ENCODE measurements around the gene SORBS1.

The SORBS1 gene

DNA sequence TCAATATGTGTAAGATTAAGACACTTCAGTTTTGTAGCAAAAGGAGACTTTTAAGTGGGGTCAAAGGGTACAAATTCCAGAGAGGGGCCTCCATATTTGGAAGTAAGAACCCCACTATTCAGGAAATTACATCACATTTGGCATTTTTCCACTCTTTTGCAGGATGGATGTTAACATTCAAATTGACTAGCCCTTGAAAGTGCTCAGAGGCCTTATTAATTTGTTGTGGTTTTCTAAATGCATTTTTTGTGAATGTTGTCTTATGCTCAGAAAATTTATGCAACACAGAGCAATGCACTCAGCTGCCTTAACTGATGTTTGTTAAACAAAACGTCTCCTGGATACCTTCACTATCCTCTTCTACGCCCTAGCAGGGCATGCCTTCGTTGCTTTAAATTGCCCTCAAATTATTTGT lies 219.4 kb downstream of the SORBS1 start:
- no peak overlapping the region for H3K4me3 ChIP-seq (replicated peaks in 1 of 2; ENCODE audit: low read depth in 2 of 2, low read length in 2 of 2)
- DNase-seq (ENCODE audit: low read depth in 2 of 2): peak; percentile 50 to 85
- no peak for TF ChIP-seq CTCF (IDR thresholded peaks at IDR 0.05; ENCODE audit: low read depth, low read length)

- no peak for DNase-seq (ENCODE audit: low read depth in 2 of 2)
- no peak for TF ChIP-seq CTCF (IDR thresholded peaks at IDR 0.05; ENCODE audit: low read depth, low read length)
- no peak overlapping the region for H3K4me3 ChIP-seq (replicated peaks in 1 of 2; ENCODE audit: low read depth in 2 of 2, low read length in 2 of 2)
These were observed 221.3 kb downstream of the SORBS1 start for GRCh38 chr10:95339863-95340262.

GRCh38 chr10:95337423-95338160 lies 223.6 kb downstream of the SORBS1 start:
- no peak for TF ChIP-seq CTCF (IDR thresholded peaks at IDR 0.05; ENCODE audit: low read depth, low read length)
- no peak for DNase-seq (ENCODE audit: low read depth in 2 of 2)
- no peak overlapping the region for H3K4me3 ChIP-seq (replicated peaks in 1 of 2; ENCODE audit: low read depth in 2 of 2, low read length in 2 of 2)

DNA sequence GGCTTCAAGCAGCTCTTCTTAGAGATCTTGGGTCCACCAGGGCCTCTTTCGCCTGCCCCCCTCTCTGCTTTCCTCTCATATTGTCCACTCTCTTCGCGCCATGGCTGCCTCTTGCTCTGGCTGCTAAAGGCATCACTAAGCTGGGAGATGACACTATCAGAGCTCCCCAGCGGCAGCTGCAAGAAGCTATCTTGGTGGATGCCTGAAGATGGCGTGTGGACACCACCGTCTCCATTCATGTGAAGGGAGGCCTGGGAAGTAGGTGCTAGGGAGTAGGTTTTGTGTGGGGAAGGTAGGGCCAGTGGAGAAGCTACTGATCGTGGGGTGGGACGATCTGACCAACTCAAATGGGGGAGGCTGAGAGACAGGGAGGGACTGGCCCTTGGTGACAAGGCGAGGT lies 224.5 kb downstream of the SORBS1 start:
- H3K4me3 ChIP-seq (replicated peaks in 1 of 2; ENCODE audit: low read depth in 2 of 2, low read length in 2 of 2): no peak overlapping the region
- DNase-seq (ENCODE audit: low read depth in 2 of 2): no peak
- no peak for TF ChIP-seq CTCF (IDR thresholded peaks at IDR 0.05; ENCODE audit: low read depth, low read length)

GRCh38 chr10:95335933-95336699 lies 225.1 kb downstream of the SORBS1 start:
- DNase-seq (ENCODE audit: low read depth in 2 of 2): no peak
- TF ChIP-seq CTCF (IDR thresholded peaks at IDR 0.05; ENCODE audit: low read depth, low read length): no peak
- H3K4me3 ChIP-seq (replicated peaks in 1 of 2; ENCODE audit: low read depth in 2 of 2, low read length in 2 of 2): no peak overlapping the region

GRCh38 chr10:95334805-95335144 lies 226.4 kb downstream of the SORBS1 start:
- DNase-seq (ENCODE audit: low read depth in 2 of 2): no peak
- H3K4me3 ChIP-seq (replicated peaks in 1 of 2; ENCODE audit: low read depth in 2 of 2, low read length in 2 of 2): no peak overlapping the region
- no peak for TF ChIP-seq CTCF (IDR thresholded peaks at IDR 0.05; ENCODE audit: low read depth, low read length)

Measured in cardiac fibroblast (primary cell).